BE2C (cell line): ENCODE data around the gene KLHL26.
"Not testable (repeated sequence)": the region's sequence is repeated elsewhere in the genome, so short reads cannot be mapped to it uniquely, and the experiment has no call there.

Experiments
- DNase-seq: peaks from one replicate; pipeline ENCODE4 v3.0.0-alpha.2; 2020
- H3K27me3 ChIP-seq: fragments of 250-450 bp; sonication (Bioruptor Pico); 2 replicates; pipeline ENCODE4 v1.5.1; 2020; ENCODE audit warnings: mild to moderate bottlenecking
- H3K36me3 ChIP-seq: fragments of 250-450 bp; sonication (Bioruptor Pico); 2 replicates; pipeline ENCODE4 v1.5.1; 2020; ENCODE audit warnings: mild to moderate bottlenecking
- H3K4me1 ChIP-seq: fragments of 250-450 bp; sonication (Bioruptor Pico); 2 replicates; pipeline ENCODE4 v1.5.1; 2020
- H3K4me3 ChIP-seq: 2 replicates; pipeline ENCODE4 v1.5.1; 2011; ENCODE audit warnings: low read depth, low read length
- H3K9me3 ChIP-seq: fragments of 250-450 bp; sonication (Bioruptor Pico); 2 replicates; pipeline ENCODE4 v1.5.1; 2020
- TF ChIP-seq, protein P1 (sequence below): IDR thresholded peaks from 2 replicates; pipeline ENCODE4 v1.5.1; 2012; ENCODE audit warnings: mild to moderate bottlenecking, low read depth, low read length

Gene KLHL26

GRCh38 chr19:18676692-18677091 is 39.9 kb downstream of the KLHL26 start:
- no peaks in the 10 kb centered on the region for H3K27me3 ChIP-seq
- H3K4me3 ChIP-seq = no peak overlapping the region
- H3K4me1 ChIP-seq = peaks cover 25% of the 10 kb centered on the region
- no peak for DNase-seq
- TF ChIP-seq, protein P1, sequence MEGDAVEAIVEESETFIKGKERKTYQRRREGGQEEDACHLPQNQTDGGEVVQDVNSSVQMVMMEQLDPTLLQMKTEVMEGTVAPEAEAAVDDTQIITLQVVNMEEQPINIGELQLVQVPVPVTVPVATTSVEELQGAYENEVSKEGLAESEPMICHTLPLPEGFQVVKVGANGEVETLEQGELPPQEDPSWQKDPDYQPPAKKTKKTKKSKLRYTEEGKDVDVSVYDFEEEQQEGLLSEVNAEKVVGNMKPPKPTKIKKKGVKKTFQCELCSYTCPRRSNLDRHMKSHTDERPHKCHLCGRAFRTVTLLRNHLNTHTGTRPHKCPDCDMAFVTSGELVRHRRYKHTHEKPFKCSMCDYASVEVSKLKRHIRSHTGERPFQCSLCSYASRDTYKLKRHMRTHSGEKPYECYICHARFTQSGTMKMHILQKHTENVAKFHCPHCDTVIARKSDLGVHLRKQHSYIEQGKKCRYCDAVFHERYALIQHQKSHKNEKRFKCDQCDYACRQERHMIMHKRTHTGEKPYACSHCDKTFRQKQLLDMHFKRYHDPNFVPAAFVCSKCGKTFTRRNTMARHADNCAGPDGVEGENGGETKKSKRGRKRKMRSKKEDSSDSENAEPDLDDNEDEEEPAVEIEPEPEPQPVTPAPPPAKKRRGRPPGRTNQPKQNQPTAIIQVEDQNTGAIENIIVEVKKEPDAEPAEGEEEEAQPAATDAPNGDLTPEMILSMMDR = no peak
- no peaks in the 10 kb centered on the region; the same call in 1 of the 2 replicates for H3K36me3 ChIP-seq
- no peaks in the 10 kb centered on the region for H3K9me3 ChIP-seq

GRCh38 chr19:18677156-18677555 is 40.3 kb downstream of the KLHL26 start:
- peaks cover 21% of the 10 kb centered on the region for H3K4me1 ChIP-seq
- no peak overlapping the region for H3K4me3 ChIP-seq
- no peaks in the 10 kb centered on the region; the same call in 1 of the 2 replicates for H3K36me3 ChIP-seq
- no peaks in the 10 kb centered on the region for H3K9me3 ChIP-seq
- DNase-seq = no peak
- TF ChIP-seq, protein P1 = no peak
- H3K27me3 ChIP-seq = no peaks in the 10 kb centered on the region

GRCh38 chr19:18680148-18680547 is 43.3 kb downstream of the KLHL26 start:
- peaks cover 17% of the 10 kb centered on the region for H3K4me1 ChIP-seq
- DNase-seq, H3K4me3 ChIP-seq, H3K36me3 ChIP-seq, H3K27me3 ChIP-seq, H3K9me3 ChIP-seq: not testable (repeated sequence)

GRCh38 chr19:18682807-18683108 is 45.9 kb downstream of the KLHL26 start:
- H3K4me1 ChIP-seq = peaks cover 5% of the 10 kb centered on the region; the same call in 1 of the 2 replicates
- no peak for DNase-seq

DNA sequence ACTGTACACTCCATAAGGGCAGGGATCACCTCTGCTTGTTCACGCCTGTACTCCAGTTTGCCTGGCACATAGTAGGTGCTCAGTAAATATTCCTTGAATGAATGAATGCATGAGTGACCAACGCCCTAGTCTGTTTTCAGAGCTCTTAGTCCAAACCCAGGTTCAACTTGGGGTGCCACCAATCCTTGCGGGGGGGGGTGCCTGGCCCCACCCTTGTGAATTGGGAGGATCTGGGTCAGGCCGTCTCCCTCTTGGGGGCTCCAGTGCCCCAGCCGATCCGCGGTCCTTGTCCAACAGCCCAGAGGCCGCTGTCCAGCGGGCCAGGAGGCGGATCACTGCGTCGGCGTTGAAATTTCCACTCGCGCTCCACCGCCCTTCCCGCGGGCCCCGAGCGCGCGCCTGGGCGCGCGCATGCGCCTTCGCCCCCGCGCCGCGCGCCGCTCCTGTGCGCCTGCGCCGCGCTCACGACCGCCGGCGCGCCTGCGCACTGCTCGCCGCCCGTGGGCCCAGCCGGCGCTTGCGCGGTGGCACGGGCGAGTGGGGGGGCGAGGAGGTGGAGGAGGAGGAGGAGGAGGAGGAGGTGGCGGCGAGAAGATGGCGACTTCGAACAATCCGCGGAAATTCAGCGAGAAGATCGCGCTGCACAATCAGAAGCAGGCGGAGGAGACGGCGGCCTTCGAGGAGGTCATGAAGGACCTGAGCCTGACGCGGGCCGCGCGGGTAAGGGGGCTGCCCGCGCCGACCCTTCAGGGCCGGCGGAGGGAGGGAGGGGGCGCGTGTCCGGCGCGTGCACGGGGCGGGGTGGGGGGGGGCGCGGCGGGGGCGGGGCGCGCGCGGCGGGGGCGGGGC is 46.5 kb downstream of the KLHL26 start, which contains the start of gene CRTC1:
TSS of gene CRTC1 (plus strand) at position 572 of the 849 bp plus-strand sequence. CDS start at position 595, 23 bp downstream.
- Histone ChIP-seq H3K36me3 (no peaks in the 10 kb centered on the region), H3K9me3 (no peaks in the 10 kb centered on the region), H3K4me3 (peak within 1 kb of the TSS; percentile 64), H3K4me1 (no peaks in the 10 kb centered on the region), H3K27me3 (no peaks in the 10 kb centered on the region)
- DNase-seq = peak; percentile 94
- TF ChIP-seq, protein P1 = no peak

More at GRCh38 chr19:18682807-18683108, 45.9 kb downstream of the KLHL26 start:
- H3K36me3 ChIP-seq = no peaks in the 10 kb centered on the region
- H3K4me3 ChIP-seq = peak overlapping the region; percentile 64
- no peaks in the 10 kb centered on the region for H3K27me3 ChIP-seq
- TF ChIP-seq, protein P1 = no peak
- H3K9me3 ChIP-seq = no peaks in the 10 kb centered on the region

DNA sequence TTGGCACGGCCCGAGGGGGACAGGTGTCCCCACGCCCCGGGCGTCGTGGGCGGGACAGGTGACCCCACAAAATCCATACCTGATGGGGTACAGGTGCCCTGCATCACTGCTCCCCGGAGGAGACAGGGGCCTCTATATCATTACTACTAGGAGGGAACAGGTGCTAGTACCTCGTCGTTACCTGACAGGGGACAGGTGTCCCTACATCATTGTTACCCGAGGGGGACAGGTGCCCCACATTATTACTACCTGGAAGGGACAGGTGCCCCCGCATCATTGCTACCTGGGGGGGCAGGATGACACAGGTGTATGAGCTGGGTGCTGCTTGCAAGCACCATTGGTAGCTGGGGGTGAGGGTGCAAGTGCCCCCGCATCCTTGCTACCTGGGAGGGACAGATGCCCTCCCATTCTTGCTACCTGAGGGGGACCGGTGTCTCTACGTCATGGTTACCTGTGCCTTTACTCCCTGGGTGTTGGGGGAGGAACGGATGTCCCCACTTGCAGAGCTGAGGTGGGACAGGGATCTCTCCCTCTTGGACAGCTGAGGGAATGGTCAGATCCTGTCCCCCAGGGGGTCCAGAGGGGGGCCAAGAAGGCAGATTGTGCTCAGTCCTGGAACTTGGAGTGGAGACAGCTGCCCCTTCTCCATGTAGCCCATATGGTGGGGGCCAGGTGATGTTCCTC is 47.3 kb downstream of the KLHL26 start:
- H3K4me3 ChIP-seq = peak overlapping the region; percentile 64
- H3K9me3 ChIP-seq = no peaks in the 10 kb centered on the region
- H3K36me3 ChIP-seq = no peaks in the 10 kb centered on the region
- DNase-seq = no peak
- TF ChIP-seq, protein P1 = no peak
- H3K27me3 ChIP-seq = no peaks in the 10 kb centered on the region
- H3K4me1 ChIP-seq = no peaks in the 10 kb centered on the region
